ENCODE measurements around the gene RNF20.
"Not testable (repeated sequence)": the region's sequence is repeated elsewhere in the genome, so short reads cannot be mapped to it uniquely, and the experiment has no call there.

RNF20 gene

GRCh38 chr9:101536938-101537337 lies 3.3 kb downstream of the RNF20 start:
- DNase-seq (ENCODE audit: low read depth): no peak

DNA sequence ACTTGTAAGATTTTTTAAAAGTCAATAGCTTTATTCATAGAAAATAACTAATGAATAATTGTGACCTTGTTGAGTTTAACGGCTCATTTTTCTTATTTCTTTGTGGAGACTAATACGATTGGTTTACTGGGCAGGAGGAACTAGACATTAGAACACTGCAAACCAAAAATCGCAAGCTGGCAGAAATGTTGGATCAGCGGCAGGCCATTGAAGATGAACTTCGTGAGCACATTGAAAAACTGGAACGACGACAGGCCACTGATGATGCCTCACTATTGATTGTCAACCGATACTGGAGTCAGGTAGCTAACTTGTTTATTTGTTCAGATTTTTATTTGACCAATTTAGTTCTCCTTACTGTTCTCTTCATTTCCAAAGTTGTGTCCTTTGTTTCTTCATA lies 6.4 kb downstream of the RNF20 start:
- no peak for DNase-seq (ENCODE audit: low read depth)

DNA sequence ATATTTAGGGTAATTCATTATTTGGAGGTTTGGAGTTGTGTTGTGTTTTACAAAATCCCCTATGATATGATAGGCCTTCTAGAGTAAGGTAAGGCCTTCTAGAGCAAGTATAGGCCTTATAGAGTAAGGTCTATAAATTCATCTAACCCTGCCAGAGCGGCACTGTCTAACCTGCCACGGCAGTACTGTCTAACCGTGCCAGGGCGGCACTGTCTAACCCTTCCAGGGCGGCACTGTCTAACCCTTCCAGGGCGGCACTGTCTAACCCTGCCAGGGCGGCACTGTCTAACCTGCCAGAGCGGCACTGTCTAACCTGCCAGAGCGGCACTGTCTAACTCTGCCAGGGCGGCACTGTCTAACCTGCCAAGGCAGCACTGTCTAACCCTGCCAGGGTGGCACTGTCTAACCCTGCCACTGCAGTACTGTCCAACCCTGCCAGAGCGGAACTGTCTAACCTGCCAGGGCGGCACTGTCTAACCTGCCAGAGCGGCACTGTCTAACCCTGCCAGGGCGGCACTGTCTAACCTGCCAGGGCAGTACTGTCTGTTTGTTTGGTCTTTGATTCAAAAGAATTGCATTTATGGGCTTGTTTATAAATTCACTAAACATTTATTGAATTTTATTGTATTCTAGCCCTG lies 9.6 kb downstream of the RNF20 start:
- DNase-seq (ENCODE audit: low read depth): no peak

DNA sequence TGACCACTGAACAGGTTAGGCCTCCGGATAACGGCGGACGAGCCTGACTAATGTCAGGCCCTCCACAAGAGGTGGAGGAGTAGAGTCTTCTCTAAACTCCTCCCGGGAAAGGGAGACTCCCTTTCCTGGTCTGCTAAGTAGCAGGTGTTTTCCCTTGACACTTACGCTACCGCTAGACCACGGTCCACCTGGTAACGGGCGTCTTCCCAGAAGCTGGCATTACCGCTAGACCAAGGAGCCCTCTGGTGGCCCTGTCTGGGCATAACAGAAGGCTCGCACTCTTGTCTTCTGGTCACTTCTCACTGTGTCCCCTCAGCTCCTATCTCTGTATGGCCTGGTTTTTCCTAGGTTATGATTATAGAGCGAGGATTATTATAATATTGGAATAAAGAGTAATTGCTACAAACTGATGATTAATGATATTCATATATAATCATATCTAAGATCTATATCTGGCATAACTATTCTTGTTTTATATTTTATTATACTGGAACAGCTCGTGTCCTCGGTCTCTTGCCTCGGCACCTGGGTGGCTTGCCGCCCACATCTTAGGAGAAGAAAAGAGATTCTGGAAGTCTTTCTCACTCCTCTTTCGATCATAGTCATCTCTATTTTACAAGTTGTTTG lies 15.9 kb downstream of the RNF20 start:
- not testable (repeated sequence) for DNase-seq (ENCODE audit: low read depth)

DNA sequence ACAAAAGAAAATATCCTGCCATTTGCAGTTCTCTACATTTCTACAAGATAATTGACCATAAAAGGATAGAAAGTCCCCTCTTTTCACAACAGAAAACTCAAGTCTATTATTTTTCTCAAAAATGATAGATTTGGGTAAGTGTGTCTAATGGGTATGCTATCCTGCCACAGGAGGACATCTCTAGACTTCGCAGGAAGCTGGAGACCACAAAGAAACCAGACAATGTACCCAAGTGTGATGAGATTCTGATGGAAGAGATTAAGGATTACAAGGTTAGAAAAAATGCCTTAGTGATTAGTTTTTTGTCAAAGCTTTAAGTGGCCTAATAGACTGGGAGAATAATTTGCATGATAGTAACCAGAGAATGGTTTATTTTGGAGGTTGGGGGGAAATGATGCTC lies 28.1 kb downstream of the RNF20 start:
- DNase-seq (ENCODE audit: low read depth): no peak

DNA sequence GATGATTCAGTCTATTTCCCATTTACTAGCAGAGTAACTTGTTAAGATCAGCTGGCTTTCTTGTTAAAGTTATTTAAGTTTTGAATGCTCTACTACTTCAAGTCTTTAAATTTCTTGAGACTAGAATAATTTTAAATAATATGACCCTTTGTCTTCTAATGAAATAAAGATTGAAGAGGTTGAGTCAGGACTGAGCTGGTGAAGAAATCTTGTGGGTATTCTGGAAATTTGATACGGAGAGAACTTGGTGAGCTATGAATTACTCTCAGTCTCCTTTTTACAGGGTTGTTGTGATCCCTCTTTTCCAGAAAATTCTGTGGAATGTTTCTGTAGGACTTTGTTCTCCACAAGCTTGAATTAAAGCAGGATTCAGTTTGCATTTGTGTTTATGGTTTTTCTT lies 29.3 kb downstream of the RNF20 start:
- no peak for DNase-seq (ENCODE audit: low read depth)

DNA sequence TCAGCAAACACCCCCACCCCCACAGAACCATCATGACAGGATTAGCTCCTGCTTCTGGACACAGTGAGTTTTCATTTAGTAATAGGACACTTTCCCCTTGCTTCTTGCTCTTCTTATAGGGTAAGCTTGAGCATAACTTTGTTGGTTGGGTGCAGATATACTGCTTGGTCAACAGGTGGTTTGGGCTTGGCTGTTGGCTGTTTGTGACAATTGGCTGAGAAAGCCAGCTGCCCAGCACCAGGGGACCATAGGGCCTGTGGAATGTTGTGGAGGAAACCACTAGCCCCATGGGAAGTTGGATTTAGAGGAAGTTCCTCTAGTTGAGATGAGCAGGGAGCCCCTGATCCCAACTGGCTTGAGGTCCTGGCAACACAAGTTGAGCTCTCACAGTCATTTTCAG lies 30.6 kb downstream of the RNF20 start:
- DNase-seq (ENCODE audit: low read depth): no peak

GRCh38 chr9:101566904-101567724 lies 33.5 kb downstream of the RNF20 start:
- no peak for DNase-seq (ENCODE audit: low read depth)

- no peak for DNase-seq (ENCODE audit: low read depth)
These were observed 34.2 kb downstream of the RNF20 start for GRCh38 chr9:101567725-101568350.

- no peak for DNase-seq (ENCODE audit: low read depth)
These were observed 36.3 kb downstream of the RNF20 start for GRCh38 chr9:101569741-101570501.

GRCh38 chr9:101571114-101571513 lies 37.5 kb downstream of the RNF20 start:
- no peak for DNase-seq (ENCODE audit: low read depth)

DNA sequence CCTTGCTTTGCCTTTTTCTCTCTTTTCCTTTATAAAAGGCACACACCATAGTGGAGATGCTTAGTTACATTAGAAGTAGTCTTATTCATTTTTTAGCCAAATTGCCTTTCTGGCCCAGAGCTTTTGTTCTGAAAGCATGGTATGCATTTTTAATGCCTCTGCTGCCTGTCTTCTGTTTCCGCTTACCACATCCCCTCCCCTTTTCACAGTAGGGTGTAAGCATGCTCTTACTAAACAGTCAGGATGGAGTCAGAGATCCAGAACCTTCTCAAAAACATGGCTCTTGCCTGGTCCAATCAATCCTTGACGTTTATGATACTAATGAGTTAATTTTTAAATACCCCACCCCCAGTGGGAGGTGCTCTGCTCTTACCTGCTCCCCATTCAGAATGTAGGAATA lies 38.7 kb downstream of the RNF20 start:
- no peak for DNase-seq (ENCODE audit: low read depth)

DNA sequence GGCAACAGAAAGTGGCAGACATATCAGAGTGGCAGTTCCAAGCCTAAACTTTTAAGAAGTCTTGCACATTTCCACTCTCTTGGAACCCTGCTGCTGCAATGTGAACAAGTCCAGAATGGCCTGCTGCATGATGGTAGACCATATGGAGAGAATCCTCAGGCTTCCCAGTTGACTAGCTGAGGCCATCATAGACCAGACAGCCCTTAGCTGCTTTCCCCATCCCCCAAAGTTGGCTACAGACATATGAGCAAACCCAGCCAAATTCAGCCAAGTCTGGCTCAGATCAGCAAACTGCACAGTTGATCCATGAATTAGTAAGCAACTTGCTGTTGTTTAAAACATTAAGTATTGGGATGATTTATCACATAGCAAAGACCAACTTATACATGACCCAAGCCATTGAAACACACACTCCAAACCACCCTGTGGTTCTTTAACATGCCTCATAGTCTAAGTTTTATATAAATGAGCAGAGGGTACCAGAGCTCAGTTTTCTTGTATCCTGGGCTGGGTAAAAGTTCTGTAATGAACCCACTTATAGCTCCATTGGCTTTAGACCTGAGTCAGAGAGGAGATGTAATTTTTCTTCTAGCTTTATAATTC lies 41.2 kb downstream of the RNF20 start:
- no peak for DNase-seq (ENCODE audit: low read depth)

DNA sequence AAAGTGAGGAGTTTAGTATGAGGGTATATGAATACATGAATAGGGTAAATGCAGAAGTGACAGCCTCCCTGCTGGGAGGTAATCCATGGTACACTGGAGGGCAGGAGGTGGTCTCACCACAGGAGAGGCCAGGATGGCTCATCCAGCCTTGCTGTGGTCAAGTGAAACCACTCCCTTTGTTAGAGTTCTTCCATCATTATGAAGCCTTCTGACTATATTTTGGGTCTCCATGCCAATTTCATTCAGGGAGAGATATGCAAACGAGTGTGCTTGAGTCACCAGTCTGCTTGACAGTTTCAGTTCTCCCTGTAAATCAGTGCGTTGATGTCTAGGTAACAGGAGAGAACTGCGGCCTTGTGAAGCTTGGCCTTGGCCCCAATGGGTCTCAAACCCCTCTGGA lies 44.7 kb downstream of the RNF20 start:
- no peak for DNase-seq (ENCODE audit: low read depth)

- no peak for DNase-seq (ENCODE audit: low read depth)
These were observed 46.3 kb downstream of the RNF20 start for GRCh38 chr9:101579711-101580545.

DNA sequence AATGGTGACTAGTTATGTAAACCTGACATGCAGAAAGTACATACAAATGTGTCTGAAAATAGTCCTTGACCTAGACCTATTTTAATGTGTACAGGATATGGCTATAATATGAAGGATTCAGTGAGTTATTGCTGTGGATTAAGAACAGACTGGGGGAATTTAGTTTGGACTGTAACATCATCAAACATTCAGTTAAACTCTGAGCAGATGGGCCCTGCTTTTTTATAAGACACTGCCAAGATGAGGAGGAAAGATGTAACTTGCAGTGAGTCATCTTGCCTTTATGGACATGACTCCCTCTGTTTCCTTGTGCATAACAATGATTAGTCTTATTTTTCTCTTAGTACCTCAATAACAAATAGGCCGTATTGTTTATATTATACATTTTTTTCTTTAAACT lies 48.9 kb downstream of the RNF20 start:
- no peak for DNase-seq (ENCODE audit: low read depth)

- DNase-seq (ENCODE audit: low read depth): no peak
These were observed 52.1 kb downstream of the RNF20 start for GRCh38 chr9:101585740-101586139.

DNA sequence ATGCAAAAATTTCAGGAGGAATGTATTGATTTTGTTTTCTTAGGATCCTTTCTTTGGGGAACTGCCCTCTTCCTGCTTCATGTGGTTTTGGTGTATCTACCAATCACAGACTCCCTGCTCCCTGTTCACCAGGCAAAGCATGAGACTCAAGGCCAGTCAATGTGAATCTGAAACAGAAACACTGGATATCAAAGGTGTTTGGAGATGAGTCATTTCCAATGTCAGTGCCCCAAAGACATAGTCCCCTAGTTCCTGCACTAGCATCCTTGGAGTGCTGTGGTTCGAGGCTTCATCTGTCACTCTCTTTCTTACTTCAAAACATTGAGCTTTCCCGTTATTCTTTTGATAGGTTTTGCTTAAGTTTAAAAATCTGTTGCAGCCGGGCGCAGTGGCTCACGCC lies 53.0 kb downstream of the RNF20 start:
- DNase-seq (ENCODE audit: low read depth): no peak

- no peak for DNase-seq (ENCODE audit: low read depth)
These were observed 53.8 kb downstream of the RNF20 start for GRCh38 chr9:101587332-101588043.

- DNase-seq (ENCODE audit: low read depth): not testable (repeated sequence)
These were observed 56.4 kb downstream of the RNF20 start for GRCh38 chr9:101590074-101590473.

Measured in stimulated activated CD4-positive, alpha-beta T cell treated with anti-CD3 and anti-CD28 coated beads, Interleukin-2, amount 100 ng/mL, for 4 hours (primary cell).